NCI-H1436 (cell line): Measurements from ENCODE around the gene GID8.

Experiments used
- DNase-seq: peaks from one replicate; lab custom pipeline; 2025; lab: John Stamatoyannopoulos, UW

The GID8 gene

DNA sequence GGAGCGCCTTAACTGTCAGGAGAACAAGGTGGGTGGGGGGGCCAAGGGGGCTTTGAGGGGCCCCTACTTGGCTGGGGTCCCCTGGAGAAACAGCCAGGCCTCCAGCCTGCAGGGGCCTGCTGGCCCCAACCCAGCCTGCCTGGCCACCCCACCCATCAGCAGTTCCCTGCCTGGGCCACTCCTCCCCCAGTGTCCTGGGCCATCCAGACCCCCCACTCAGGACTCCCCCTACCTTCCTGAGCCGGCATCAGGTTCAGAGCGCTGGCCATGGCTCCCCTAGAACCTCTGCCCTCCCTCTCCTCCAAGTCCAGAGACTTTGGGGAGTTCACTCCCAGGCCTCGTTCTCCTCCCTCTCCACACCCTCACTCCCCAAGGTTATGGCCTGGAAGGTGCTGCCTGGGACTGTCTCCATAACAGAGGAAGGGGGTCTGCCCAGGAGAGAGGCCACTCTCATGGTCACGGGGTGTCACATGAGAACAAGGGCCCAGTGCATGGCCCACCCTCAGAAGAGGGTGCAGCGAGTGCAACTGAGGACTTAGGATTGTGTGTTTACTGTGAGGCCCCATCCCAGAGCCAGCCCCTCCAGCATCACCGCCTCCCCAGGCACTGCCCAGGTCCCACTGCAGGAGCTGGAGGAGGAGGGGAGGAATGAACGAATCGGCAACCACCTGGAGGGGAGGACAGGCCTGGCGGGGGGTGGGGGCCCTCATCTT lies 20.6 kb downstream of the GID8 start:
- DNase-seq: no peak

DNA sequence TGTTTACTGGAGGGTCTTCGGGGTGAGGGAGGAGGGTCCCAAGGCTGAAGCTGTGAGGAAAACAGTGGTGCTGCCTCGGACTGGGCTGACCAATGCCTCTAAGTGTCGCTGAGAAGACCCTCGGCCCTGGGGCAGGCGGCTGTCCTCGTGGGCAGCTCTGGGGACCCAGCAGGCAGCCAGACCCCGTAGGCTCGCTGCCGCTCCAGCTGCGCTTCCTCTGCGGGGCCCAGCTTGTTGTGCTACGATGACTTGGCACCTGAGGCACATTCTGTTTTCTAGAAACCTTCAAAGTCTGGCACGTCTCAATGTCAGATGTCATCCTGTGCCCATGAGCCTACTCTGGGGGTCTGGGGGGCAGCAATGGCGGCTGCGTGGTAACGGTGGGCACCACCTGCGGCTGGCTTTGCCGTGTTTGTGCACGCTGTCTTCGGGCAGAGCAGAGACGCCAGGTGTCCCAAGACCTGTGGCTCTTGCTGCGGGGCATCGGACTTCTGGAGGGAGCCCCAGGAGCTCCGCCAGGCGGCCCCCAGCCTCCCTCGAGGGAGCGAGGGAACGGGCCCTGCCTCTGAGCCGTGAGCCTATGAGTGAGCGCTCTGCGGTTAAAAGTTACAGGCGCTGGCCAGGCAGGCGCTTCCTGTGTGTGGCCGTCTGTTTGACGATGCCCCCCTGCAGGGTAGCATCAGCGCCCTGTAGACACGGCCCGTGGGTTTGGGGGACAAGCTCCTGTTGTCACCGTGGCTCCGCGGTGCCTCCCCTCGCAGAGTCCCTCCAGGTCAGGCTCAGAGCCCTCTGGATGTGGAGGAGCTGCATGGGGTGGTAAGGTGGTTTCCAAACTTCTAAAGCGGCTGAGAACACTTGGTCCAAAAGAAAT lies 21.4 kb downstream of the GID8 start:
- DNase-seq: no peak

DNA sequence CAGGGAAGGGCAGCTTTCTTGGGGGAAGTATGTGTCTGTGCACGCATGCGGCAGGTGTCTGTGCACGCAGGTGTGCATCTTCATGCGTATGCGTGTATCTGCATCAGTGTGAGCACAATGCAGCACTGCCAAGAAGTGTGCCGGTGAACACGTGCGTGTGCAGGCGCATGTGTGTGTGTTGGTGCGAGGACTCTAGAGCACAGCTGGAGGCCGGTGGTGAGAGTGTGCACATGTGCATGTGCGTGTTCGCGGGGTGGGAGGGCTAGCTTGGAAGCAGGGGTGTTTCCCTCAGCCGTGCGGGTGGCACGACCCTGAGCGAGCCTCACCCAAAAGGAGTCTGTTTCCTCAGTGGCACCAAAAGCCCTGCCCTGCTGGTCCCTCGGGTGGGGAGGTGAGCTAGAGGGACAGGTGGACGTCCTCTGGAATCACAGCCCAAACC lies 22.1 kb downstream of the GID8 start:
- DNase-seq: no peak

DNA sequence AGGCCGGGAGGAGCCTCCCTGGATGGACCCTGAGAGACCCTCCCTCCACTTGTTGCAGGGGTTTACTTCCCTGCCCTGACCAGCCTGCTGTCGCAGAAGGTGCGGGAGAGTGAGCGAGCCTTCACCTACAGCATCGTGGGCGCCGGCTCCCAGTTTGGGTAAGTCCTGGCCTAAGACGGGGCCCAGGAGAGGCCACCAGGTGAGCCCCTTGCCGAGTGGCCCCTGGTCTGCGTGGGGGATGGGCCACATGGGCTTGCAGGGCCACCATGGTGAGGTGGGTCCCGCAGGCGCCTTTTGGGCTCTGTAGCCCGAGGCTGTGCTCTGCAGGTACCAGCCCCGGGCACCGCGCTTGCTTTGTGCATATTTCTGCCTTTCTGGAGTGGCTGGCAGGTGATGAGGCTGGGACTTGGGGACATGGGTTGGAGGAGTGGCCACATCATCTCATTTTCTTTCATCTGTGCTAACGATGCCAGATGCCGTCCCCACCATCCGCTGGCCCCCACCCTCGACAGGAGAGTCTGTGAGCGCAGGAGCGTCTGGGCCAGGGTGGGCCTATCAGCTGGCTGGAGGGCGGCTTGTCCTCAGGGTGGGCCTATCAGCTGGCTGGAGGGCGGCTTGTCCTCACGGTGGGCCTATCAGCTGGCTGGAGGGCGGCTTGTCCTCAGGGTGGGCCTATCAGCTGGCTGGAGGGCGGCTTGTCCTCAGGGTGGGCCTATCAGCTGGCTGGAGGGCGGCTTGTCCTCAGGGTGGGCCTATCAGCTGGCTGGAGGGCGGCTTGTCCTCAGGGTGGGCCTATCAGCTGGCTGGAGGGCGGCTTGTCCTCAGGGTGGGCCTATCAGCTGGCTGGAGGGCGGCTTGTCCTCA lies 22.7 kb downstream of the GID8 start:
- peak; percentile 52 for DNase-seq

DNA sequence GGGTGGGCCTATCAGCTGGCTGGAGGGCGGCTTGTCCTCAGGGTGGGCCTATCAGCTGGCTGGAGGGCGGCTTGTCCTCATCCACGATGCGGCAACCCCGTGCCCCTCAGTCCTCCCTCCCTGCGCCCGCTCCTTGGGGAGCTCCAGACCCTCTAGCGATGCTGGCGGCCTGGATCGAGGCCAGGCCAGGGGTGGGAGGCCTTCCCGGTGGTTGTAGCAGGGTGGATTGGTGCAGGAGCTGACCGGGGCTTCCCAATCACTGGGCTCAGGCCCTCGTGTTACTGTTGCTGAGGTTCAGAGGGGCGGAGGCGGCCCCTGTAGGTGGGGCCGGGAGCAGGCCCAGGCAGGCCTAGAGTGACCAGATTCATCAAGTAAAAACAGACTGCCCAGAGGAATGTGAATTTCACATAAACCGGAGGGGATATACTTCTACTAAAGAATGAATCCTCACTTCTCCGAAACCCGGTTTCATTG lies 23.4 kb downstream of the GID8 start:
- no peak for DNase-seq

DNA sequence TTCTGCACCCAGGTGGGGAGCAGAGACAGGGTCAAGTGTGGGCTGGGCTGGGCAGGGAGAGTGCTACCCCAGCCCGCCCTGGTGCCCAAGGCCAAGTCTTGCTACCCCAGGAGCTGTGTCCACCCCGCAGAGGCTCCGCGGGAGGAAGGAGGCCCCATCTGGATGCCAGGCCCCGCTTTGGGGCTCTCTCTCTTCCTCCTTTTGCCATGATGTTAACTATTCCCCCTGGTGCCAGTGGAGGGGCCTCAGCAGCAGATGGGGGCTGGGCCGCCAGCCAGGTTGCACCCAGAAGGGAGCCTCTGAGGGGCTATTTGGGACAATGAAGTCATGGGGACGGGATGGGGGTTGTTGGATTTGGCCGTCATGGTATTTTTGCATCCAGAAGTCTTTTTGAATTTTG lies 23.9 kb downstream of the GID8 start:
- DNase-seq: no peak

DNA sequence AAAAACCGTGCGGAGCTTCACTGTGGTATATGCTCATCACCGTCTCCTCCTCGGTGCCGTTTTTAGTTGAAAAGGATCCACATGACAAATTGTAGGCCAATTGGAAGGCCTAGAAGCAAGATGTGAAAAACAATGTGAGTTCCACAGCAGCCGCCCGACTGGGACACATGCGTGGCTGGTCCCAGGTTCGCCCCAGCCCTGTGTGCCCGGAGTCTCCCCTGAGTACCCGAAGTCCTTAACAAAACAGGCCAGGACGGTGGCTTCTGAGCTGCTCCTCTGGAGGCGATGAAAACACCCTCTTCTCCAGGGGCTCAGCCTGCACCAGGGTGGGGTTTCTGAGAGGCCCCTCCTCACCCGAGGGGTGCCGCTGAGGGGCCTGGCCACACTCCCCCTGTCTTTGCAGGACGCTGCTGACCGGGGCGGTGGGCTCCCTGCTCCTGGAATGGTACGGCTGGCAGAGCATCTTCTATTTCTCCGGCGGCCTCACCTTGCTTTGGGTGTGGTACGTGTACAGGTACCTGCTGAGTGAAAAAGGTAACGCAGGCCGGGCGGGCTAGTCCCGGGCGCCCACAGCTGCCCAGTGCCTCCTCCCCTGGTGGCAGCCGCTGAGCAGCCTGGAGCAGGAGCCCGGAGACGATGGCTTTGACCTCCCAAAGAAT lies 24.4 kb downstream of the GID8 start:
- DNase-seq: no peak

DNA sequence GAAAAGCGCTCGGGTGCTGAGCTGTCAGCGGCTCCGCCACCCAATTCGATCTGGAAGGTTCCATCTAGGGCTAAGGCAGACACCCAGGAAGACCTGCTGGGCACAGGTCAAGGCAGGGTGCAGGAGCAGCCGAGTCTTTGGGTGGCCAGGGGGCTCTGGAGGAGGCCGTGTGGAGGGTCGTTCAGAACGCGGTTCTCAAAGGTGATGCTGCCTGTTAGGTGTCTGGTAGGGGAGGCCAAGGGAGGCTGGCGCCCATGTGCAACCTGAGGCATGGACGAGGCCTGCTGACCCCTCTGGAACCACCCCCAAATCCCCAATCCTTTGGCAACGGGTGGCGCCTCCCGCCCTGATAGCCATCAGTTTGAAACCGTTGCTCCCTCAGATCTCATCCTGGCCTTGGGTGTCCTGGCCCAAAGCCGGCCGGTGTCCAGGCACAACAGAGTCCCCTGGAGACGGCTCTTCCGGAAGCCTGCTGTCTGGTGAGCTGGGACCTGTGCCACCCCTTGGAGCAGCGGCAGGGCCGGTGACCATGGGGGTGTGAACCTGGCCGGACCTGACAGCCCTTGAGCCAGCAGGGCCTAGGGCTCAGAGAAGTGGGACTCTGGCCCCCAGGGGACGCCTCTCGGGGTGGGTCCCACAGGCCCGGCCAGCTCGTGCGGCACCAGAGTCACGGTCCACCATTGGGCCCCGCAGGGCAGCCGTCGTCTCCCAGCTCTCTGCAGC lies 25.1 kb downstream of the GID8 start:
- DNase-seq: no peak

DNA sequence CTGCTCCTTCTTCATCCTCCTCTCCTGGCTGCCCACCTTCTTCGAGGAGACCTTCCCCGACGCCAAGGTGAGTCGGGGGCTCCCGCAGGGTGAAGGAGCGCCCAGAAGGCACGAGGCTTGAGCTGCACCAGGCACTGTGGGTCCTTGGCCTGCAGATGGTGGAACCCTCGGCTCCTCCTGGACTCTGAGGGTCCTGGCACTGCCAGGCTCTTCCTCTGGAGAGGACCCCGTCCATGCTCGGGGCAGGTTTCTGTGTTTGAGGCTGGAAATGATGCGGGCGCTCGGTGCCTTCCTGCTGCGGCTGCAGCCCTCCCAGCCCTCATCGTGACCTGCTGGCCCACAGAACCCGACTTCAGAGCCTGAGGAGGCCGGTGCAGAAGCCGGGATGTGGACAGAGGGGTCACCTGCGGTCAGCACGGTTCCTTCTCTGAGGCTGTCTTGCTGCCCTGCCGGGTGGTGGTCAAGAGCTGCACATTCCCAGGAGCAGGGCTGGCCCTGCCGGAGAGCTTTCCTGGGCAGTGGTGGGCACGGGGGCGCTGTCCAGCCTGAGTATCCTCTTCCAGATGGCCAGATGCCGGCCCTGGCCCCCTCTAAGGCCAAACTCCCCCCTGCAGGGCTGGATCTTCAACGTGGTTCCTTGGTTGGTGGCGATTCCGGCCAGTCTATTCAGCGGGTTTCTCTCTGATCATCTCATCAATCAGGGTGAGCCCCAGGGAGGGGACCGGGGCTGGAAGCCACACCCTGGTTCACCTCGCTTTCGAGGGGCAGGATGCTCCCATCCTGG lies 25.9 kb downstream of the GID8 start:
- no peak for DNase-seq

DNA sequence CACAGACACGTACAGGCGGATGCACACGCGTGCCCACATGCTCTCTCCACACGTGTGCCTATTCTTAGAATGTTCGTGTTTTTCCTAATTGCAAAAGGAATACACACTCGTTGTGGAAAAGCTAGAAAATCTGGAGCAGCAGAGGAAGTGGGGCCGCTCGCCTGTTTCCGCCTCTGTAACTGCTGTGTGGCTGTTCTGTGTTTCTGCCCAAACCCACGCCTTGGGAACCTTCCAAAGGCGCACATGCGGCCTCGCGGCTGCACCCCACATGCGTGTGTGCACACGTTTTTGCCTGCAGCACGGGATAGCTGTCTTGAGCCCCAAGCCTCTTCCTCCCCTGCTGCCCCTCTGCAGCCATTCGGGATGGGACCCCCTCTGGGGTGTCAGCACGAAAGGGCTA lies 26.8 kb downstream of the GID8 start:
- DNase-seq: no peak

DNA sequence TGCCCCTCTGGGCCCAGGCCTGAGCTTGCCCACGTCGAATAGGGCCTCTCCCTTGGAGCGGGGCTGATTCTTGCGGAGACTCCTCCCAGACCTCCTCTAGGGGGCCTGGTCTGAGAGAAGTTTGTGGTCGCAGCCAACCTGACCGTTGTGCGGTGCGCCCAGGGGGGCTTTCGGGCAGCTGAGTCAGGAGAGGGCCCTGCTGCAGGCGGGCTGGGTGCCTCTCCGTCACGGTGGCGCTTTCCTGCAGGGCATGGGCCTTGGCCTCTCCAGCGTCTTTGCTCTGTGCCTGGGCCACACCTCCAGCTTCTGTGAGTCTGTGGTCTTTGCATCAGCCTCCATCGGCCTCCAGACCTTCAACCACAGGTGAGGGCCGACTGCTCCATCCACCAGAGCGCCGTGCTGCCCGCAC lies 27.4 kb downstream of the GID8 start:
- no peak for DNase-seq

DNA sequence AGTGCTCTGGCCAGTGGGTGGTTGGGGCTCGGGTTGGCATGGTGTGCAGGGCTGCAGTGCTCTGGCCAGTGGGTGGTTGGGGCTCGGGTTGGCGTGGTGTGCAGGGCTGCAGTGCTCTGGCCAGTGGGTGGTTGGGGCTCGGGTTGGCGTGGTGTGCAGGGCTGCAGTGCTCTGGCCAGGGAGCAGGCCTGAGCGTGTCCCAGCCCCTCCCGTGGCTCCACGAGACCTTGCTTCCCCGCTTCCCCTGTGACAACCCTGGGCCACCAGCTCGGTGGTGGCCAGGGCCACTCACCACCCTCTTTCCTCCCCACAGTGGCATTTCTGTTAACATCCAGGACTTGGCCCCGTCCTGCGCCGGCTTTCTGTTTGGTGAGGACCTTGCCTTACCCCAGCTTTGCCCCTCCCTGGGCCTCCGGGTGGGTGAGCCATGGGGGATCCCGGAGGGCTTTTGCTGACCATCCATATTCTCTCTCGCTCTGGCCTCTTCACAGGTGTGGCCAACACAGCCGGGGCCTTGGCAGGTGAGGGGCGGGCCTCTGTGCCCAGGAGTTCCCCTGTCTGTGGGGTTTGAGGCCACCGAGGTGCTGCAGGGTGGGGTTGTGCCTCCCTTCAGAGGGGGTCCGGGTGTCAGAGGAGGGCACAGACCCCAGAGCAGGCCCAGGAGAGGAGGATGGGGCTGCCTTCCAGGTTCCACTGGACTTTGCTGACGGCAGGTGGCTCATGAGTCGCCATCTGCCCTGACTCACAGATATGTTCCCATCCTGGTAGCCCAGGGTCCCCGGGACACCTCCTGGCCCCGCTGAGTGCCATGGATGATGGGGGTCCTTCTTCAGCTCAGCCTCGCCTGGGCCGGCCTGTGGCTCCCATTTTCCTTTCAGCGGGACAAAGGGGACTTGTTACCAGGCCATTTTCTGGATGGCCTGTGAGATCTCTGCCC lies 28.5 kb downstream of the GID8 start:
- DNase-seq: no peak

DNA sequence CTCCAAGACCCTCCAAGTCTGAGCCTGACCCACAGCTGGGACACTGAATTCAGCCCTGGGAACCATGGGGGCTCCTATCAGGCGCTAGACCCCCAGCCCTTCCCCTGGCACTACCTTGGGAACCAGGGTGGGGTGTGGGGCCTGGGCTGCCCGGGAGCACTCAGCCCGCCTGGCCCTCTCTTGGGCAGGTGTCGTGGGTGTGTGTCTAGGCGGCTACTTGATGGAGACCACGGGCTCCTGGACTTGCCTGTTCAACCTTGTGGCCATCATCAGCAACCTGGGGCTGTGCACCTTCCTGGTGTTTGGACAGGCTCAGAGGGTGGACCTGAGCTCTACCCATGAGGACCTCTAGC lies 29.2 kb downstream of the GID8 start:
- DNase-seq: no peak

DNA sequence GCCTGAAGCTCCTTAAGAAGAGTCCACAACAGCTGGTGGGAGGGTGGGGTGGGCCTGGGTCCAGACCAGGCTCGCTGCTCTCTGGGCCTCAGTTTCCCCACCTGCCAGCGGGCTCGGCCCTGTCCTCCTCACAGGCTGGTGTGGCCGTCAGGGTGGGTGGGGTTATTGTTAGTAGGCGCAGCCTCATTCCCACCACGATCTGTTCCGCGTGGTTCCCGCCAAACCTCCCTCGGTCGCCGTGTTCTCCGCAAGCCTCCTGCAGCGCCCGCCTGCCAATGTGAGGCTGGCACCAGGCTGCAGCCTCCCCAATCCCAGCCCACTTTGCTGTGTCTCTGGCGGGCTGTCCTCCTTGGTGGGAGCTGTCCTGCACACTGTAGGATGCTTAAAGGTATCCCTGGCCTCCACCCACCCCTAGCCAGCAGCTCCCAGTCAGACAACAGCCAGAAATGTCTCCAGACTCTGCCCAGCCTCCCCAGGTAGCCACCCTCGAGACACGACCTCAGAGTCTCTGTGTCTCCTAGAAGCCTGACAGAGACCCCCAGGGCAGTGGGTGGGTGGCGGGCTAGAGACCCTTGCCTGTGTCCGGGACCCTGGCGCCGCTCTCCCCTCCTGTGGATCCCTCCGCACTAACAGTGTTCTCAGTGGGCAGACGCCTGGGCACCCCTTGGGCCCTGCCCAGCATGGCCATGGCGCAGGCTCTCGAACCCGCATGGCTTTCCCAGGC lies 29.8 kb downstream of the GID8 start:
- DNase-seq: no peak

DNA sequence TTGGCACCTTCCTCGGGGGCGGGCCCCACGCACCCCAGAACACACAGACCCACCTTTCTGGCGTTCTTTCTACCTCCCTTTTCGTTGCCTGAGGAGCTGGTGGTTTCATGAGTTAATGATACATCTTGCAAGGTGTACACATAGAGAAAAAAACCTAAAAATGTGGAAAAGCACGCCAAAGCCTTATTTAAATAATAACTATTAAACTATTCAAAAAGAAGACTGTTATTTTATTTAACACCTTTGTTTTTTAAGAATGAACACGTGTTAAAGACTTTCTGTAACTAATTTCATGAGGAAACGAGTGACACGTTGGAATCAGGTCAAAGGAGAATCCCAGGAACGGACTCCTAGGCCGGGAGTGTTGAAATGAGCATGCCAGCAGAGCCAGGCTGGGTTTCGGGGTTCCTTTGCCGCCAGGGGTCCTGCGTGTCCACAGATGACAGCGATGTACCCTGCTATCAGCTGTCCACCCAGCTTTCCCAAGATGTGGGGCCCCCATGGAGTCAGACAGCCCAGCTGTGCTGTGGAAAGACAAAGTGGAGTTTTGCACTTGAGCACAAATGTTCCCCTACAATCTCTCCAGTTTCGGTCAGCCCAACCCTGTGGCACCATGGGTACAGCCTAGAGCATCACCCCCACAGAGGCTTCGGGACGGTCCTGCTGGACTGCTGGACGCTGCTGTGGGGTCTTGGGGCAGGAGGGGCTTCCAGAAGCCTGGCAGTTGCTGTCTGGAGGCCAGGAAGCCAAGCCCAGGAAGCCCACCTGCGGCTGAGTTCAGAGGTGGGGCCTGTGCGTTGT lies 30.6 kb downstream of the GID8 start:
- no peak for DNase-seq

DNA sequence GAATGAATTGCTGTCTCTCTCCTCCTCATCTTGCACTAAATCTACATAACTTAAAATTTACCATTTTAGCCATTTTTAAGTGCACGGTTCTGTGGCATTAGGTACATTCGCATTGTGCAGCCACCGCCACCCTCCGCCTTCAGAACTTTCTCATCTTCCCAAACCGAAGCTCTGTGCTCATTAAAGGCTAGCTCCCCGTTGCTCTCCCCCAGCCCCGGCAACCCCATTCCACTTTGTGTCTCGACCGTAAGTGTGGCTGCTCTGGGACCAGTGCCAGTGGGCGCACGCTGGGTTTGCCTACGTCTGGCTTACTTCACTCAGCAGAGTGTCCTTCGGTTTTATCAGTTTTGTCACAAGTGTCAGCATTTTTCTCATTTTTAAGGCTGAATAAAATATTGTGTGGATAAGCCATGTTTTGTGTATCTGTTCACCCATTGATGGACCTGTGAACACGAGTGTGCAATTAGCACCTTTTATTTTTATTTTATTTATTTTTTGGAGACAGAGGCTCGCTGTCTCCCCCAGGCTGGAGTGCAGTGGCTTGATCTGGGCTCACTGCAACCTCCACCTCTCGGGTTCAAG lies 31.3 kb downstream of the GID8 start:
- no peak for DNase-seq

DNA sequence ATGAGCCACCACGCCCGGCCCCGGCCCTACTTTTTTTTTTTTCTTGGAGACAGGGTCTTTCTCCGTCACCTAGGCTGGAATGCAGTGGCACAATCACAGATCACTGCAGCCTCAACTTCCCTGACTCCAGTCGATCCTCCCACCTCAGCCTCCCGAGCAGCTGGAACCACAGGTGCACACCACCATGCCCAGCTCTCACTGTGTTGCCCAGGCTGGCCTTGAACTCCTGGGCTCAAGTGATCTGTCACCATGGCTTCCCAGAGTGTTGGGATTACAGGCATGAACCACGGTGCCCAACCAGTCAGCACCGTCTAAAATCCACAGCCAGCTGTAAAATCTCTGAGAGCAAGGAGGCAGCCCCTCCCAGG lies 32.0 kb downstream of the GID8 start:
- no peak for DNase-seq
